ENCODE results near the gene CCDC57. TPM values are rescaled to one million over a fixed set of nuclear protein-coding genes. Genes with fewer than 3 reads are reported as not detected.
A peak's percentile ranks its signal among the peaks of the same experiment; 100 is the strongest.

The CCDC57 gene
- total and polyA plus RNA-seq, 9 of the 15 experiments (the other 6 are each of a cell fraction or from before 2014, with no cell fraction given) = 0.83 to 36.2 (median 13.6) TPM

- TF ChIP-seq, protein P1, sequence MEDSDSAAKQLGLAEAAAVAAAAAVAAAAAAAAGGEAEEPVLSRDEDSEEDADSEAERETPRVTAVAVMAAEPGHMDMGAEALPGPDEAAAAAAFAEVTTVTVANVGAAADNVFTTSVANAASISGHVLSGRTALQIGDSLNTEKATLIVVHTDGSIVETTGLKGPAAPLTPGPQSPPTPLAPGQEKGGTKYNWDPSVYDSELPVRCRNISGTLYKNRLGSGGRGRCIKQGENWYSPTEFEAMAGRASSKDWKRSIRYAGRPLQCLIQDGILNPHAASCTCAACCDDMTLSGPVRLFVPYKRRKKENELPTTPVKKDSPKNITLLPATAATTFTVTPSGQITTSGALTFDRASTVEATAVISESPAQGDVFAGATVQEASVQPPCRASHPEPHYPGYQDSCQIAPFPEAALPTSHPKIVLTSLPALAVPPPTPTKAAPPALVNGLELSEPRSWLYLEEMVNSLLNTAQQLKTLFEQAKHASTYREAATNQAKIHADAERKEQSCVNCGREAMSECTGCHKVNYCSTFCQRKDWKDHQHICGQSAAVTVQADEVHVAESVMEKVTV (CRISPR knock-in tag; IDR thresholded peaks at IDR 0.05) = peak; percentile 96
- TF ChIP-seq XRCC4 (IDR thresholded peaks at IDR 0.05; ENCODE audit: extremely low read depth, insufficient read depth, insufficient read length) = no peak
- TF ChIP-seq NR0B1 (IDR thresholded peaks at IDR 0.05; ENCODE audit: partially characterized antibody) = no peak
- TF ChIP-seq, protein P2, sequence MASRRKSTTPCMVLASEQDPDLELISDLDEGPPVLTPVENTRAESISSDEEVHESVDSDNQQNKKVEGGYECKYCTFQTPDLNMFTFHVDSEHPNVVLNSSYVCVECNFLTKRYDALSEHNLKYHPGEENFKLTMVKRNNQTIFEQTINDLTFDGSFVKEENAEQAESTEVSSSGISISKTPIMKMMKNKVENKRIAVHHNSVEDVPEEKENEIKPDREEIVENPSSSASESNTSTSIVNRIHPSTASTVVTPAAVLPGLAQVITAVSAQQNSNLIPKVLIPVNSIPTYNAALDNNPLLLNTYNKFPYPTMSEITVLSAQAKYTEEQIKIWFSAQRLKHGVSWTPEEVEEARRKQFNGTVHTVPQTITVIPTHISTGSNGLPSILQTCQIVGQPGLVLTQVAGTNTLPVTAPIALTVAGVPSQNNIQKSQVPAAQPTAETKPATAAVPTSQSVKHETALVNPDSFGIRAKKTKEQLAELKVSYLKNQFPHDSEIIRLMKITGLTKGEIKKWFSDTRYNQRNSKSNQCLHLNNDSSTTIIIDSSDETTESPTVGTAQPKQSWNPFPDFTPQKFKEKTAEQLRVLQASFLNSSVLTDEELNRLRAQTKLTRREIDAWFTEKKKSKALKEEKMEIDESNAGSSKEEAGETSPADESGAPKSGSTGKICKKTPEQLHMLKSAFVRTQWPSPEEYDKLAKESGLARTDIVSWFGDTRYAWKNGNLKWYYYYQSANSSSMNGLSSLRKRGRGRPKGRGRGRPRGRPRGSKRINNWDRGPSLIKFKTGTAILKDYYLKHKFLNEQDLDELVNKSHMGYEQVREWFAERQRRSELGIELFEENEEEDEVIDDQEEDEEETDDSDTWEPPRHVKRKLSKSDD (conservative IDR thresholded peaks at IDR 0.05; ENCODE audit: low read length) = no peak
- TF ChIP-seq, protein P3, sequence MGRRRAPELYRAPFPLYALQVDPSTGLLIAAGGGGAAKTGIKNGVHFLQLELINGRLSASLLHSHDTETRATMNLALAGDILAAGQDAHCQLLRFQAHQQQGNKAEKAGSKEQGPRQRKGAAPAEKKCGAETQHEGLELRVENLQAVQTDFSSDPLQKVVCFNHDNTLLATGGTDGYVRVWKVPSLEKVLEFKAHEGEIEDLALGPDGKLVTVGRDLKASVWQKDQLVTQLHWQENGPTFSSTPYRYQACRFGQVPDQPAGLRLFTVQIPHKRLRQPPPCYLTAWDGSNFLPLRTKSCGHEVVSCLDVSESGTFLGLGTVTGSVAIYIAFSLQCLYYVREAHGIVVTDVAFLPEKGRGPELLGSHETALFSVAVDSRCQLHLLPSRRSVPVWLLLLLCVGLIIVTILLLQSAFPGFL (CRISPR knock-in tag; IDR thresholded peaks at IDR 0.05) = no peak
- TF ChIP-seq BRD9 (IDR thresholded peaks at IDR 0.05; ENCODE audit: low read depth, partially characterized antibody) = no peak
- no peak for TF ChIP-seq ZNF146 (CRISPR knock-in tag; IDR thresholded peaks at IDR 0.05; ENCODE audit: unreplicated experiment)
- TF ChIP-seq ZNF561 (CRISPR knock-in tag; conservative IDR thresholded peaks at IDR 0.05) = no peak
- no peak for TF ChIP-seq FOXM1 (IDR thresholded peaks at IDR 0.05; ENCODE audit: low read depth)
- TF ChIP-seq FOXM1 (CRISPR knock-in tag; IDR thresholded peaks at IDR 0.05; ENCODE audit: low read depth) = no peak
- no peak for TF ChIP-seq BACH1 (tag; IDR thresholded peaks at IDR 0.05)
- TF ChIP-seq ZNF133 (CRISPR knock-in tag; IDR thresholded peaks at IDR 0.05) = no peak
- peak; percentile 30; the same call in 1 of the 2 replicates for TF ChIP-seq ZNF511 (CRISPR knock-in tag; IDR thresholded peaks at IDR 0.05)
- TF ChIP-seq, protein P4, sequence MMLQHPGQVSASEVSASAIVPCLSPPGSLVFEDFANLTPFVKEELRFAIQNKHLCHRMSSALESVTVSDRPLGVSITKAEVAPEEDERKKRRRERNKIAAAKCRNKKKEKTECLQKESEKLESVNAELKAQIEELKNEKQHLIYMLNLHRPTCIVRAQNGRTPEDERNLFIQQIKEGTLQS (IDR thresholded peaks at IDR 0.05) = no peak
- TF ChIP-seq, protein P4 (CRISPR knock-in tag; conservative IDR thresholded peaks at IDR 0.05) = no peak
- 0 out of 2 replicates have a peak, but pooled peaks have one; percentile 42 for TF ChIP-seq TARDBP (IDR thresholded peaks at IDR 0.05)
- TF ChIP-seq ZBED1 (IDR thresholded peaks at IDR 0.05) = no peak
- TF ChIP-seq, protein P5, sequence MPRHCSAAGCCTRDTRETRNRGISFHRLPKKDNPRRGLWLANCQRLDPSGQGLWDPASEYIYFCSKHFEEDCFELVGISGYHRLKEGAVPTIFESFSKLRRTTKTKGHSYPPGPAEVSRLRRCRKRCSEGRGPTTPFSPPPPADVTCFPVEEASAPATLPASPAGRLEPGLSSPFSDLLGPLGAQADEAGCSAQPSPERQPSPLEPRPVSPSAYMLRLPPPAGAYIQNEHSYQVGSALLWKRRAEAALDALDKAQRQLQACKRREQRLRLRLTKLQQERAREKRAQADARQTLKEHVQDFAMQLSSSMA (CRISPR knock-in tag; IDR thresholded peaks at IDR 0.05) = no peak
- TF ChIP-seq HSF4 (CRISPR knock-in tag; IDR thresholded peaks at IDR 0.05; ENCODE audit: borderline replicate concordance) = no peak
- no peak for TF ChIP-seq FOXJ2 (tag; IDR thresholded peaks at IDR 0.05)
These were observed 58.8 kb downstream of the CCDC57 start (continued) for GRCh38 chr17:82153745-82154375.
